ENCODE data around the gene TRIM37.

DNA sequence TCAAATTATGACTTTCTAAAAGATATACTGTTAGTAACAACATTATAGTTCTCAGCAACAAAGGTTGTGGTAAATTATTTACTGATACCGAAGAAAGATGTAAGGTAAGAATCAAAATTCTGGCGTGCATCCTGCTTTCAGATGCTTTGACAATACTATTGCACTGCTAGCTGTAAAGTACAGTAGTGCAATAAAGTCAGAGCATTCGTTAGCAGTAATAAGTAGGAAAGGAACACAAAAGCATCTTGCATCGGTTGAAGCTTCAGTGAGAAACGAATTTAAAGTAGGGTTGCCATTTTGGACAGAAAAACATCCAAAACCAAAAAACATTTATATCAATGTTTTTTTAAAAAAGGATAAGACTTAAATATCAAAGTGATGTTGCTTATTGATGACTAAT, 44.3 kb upstream of the TRIM37 start:
- TF ChIP-seq, protein P1, sequence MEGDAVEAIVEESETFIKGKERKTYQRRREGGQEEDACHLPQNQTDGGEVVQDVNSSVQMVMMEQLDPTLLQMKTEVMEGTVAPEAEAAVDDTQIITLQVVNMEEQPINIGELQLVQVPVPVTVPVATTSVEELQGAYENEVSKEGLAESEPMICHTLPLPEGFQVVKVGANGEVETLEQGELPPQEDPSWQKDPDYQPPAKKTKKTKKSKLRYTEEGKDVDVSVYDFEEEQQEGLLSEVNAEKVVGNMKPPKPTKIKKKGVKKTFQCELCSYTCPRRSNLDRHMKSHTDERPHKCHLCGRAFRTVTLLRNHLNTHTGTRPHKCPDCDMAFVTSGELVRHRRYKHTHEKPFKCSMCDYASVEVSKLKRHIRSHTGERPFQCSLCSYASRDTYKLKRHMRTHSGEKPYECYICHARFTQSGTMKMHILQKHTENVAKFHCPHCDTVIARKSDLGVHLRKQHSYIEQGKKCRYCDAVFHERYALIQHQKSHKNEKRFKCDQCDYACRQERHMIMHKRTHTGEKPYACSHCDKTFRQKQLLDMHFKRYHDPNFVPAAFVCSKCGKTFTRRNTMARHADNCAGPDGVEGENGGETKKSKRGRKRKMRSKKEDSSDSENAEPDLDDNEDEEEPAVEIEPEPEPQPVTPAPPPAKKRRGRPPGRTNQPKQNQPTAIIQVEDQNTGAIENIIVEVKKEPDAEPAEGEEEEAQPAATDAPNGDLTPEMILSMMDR (IDR thresholded peaks at IDR 0.05; ENCODE audit: borderline replicate concordance, extremely low read depth, low read length, poor library complexity, severe bottlenecking), result no peak
- TF ChIP-seq EZH2 (IDR thresholded peaks at IDR 0.05; ENCODE audit: borderline replicate concordance, low read depth, low read length, severe bottlenecking), result no peak

Data from DND-41 (cell line).